H9 (cell line): ENCODE results near the gene PGPEP1. TPM values are rescaled to one million over a fixed set of nuclear protein-coding genes. Genes with fewer than 3 reads are reported as not detected.

ENCODE experiments used
- DNase-seq: peaks from one replicate; pipeline ENCODE4 v3.0.0-alpha.2; 2017
- H2AFZ ChIP-seq: one replicate; pipeline ENCODE4 v1.6.1; 2013; ENCODE audit warnings: mild to moderate bottlenecking, low read length, control low read depth, moderate library complexity
- H2AK5ac ChIP-seq: 2 replicates; pipeline ENCODE4 v1.6.1; 2013; ENCODE audit warnings: low read length, control low read depth, mixed read lengths; ENCODE audit not compliant: insufficient read length
- H2BK120ac ChIP-seq: one replicate; pipeline ENCODE4 v1.6.1; 2013; ENCODE audit warnings: low read depth, mild to moderate bottlenecking, low read length, control low read depth, inconsistent platforms; ENCODE audit not compliant: poor library complexity, severe bottlenecking
- H2BK12ac ChIP-seq: 2 replicates; pipeline ENCODE4 v1.6.1; 2013; ENCODE audit warnings: low read length, control low read depth, mixed read lengths, low read depth; ENCODE audit not compliant: insufficient read length
- H2BK15ac ChIP-seq: 2 replicates; pipeline ENCODE4 v1.6.1; 2013; ENCODE audit warnings: low read depth, low read length, control low read depth
- H2BK20ac ChIP-seq: one replicate; pipeline ENCODE4 v1.6.1; 2013; ENCODE audit warnings: low read depth, mild to moderate bottlenecking, low read length, control low read depth, inconsistent platforms; ENCODE audit not compliant: poor library complexity, severe bottlenecking
- H2BK5ac ChIP-seq: 2 replicates; pipeline ENCODE4 v1.6.1; 2013; ENCODE audit warnings: low read length, control low read depth, mixed read lengths; ENCODE audit not compliant: insufficient read length
- H3K14ac ChIP-seq: 2 replicates; pipeline ENCODE4 v1.6.1; 2013; ENCODE audit warnings: low read length, control low read depth; ENCODE audit not compliant: insufficient read depth
- H3K18ac ChIP-seq: 2 replicates; pipeline ENCODE4 v1.6.1; 2013; ENCODE audit warnings: low read depth, mild to moderate bottlenecking, mixed read lengths, low read length, control low read depth; ENCODE audit not compliant: insufficient read length
- H3K23ac ChIP-seq: 2 replicates; pipeline ENCODE4 v1.6.1; 2013; ENCODE audit warnings: low read length, control low read depth, mixed read lengths, low read depth; ENCODE audit not compliant: insufficient read length
- H3K23me2 ChIP-seq: 2 replicates; pipeline ENCODE4 v1.6.1; 2013; ENCODE audit warnings: low read depth, mild to moderate bottlenecking, mixed read lengths, low read length, control low read depth; ENCODE audit not compliant: insufficient read length, poor library complexity, severe bottlenecking
- H3K27ac ChIP-seq: 2 replicates; pipeline ENCODE4 v1.5.1; 2013; ENCODE audit warnings: low read length, control low read depth, mixed read lengths, low read depth; ENCODE audit not compliant: insufficient read length
- H3K27me3 ChIP-seq: 2 replicates; pipeline ENCODE4 v1.6.1; 2013; ENCODE audit warnings: low read length, control low read depth, inconsistent platforms; ENCODE audit not compliant: insufficient read depth
- H3K4ac ChIP-seq: 2 replicates; pipeline ENCODE4 v1.6.1; 2013; ENCODE audit warnings: low read depth, mild to moderate bottlenecking, control low read depth, inconsistent platforms, low read length, moderate library complexity
- H3K4me1 ChIP-seq: 2 replicates; pipeline ENCODE4 v1.6.1; 2013; ENCODE audit warnings: low read length, control low read depth, inconsistent platforms; ENCODE audit not compliant: insufficient read depth
- H3K4me2 ChIP-seq: 2 replicates; pipeline ENCODE4 v1.6.1; 2013; ENCODE audit warnings: low read length, control low read depth, mixed read lengths; ENCODE audit not compliant: insufficient read length, insufficient read depth
- H3K56ac ChIP-seq: 2 replicates; pipeline ENCODE4 v1.6.1; 2013; ENCODE audit warnings: low read depth, mild to moderate bottlenecking, mixed read lengths, low read length, control low read depth; ENCODE audit not compliant: insufficient read length
- H3K79me1 ChIP-seq: 2 replicates; pipeline ENCODE4 v1.6.1; 2013; ENCODE audit warnings: low read depth, mild to moderate bottlenecking, moderate library complexity, low read length, control low read depth, inconsistent platforms; ENCODE audit not compliant: insufficient read depth, poor library complexity, severe bottlenecking
- H3K79me2 ChIP-seq: 2 replicates; pipeline ENCODE4 v1.6.1; 2013; ENCODE audit warnings: low read length, control low read depth, inconsistent platforms; ENCODE audit not compliant: insufficient read depth
- H3K9ac ChIP-seq: 2 replicates; pipeline ENCODE4 v1.6.1; 2013; ENCODE audit warnings: low read length, control low read depth, mixed read lengths; ENCODE audit not compliant: insufficient read length; ENCODE audit errors: extremely low read depth
- H3K9me3 ChIP-seq: one replicate; pipeline ENCODE4 v1.6.1; 2013; ENCODE audit warnings: low read depth, low read length, inconsistent platforms; ENCODE audit not compliant: control insufficient read depth
- H3T11ph ChIP-seq: one replicate; pipeline ENCODE4 v1.6.1; 2013; ENCODE audit warnings: mild to moderate bottlenecking, low read length, control low read depth, inconsistent platforms
- H4K20me1 ChIP-seq: one replicate; pipeline ENCODE4 v1.6.1; 2013; ENCODE audit not compliant: control insufficient read depth, insufficient read length, insufficient read depth
- H4K5ac ChIP-seq: 2 replicates; pipeline ENCODE4 v1.6.1; 2013; ENCODE audit warnings: low read depth, mild to moderate bottlenecking, mixed read lengths, low read length, control low read depth; ENCODE audit not compliant: insufficient read length
- H4K8ac ChIP-seq: replicated peaks from 2 replicates; pipeline ENCODE4 v1.6.1; 2013; ENCODE audit warnings: low read length, control low read depth, mixed read lengths, low read depth; ENCODE audit not compliant: insufficient read length
- H4K91ac ChIP-seq: 2 replicates; pipeline ENCODE4 v1.6.1; 2013; ENCODE audit warnings: low read depth, mild to moderate bottlenecking, moderate library complexity, mixed read lengths, low read length, control low read depth; ENCODE audit not compliant: insufficient read length
- H3K27ac Mint-ChIP-seq, 3 experiments: 2 replicates in 2 of 3; 3 replicates in 1 of 3; pipeline ENCODE4 v1.8.0; 2020 to 2021; ENCODE audit warnings: mixed read lengths in 3 of 3, mild to moderate bottlenecking in 1 of 3, moderate library complexity in 1 of 3
- H3K27me3 Mint-ChIP-seq: 2 replicates; pipeline ENCODE4 v1.8.0; 2021; ENCODE audit warnings: low read depth, mild to moderate bottlenecking, moderate library complexity, mixed read lengths
- H3K36me3 Mint-ChIP-seq, 3 experiments: 2 replicates in 2 of 3; 3 replicates in 1 of 3; pipeline ENCODE4 v1.8.0; 2020 to 2021; ENCODE audit warnings: low read depth in 3 of 3, mixed read lengths in 3 of 3; ENCODE audit not compliant: insufficient read depth in 1 of 3
- H3K4me1 Mint-ChIP-seq, 2 experiments: 2 replicates each; pipeline ENCODE4 v1.8.0; 2020; ENCODE audit warnings: mixed read lengths in 2 of 2
- H3K4me3 Mint-ChIP-seq, 2 experiments: 2 replicates in 1 of 2; 3 replicates in 1 of 2; pipeline ENCODE4 v1.8.0; 2020 to 2021; ENCODE audit warnings: mild to moderate bottlenecking in 2 of 2, mixed read lengths in 2 of 2, moderate library complexity in 1 of 2
- H3K9me3 Mint-ChIP-seq, 2 experiments: 2 replicates in 1 of 2; 3 replicates in 1 of 2; pipeline ENCODE4 v1.8.0; 2020; ENCODE audit warnings: mild to moderate bottlenecking in 2 of 2, mixed read lengths in 2 of 2, moderate library complexity in 1 of 2
- CTCF ChIP-seq: fragments of 200-600 bp; sonication (generic); conservative IDR thresholded peaks from 3 replicates; pipeline ENCODE4 v1.8.0; 2021; ENCODE audit warnings: antibody characterized with exemption, mild to moderate bottlenecking
- WGBS: extraction: QIAGEN DNeasy Blood & Tissue Kit; methylation state at CpG from one replicate; pipeline ENCODE4 v1.1.7; 2013; ENCODE audit warnings: missing lambda C conversion rate, low lambda C conversion rate, mixed read lengths; ENCODE audit not compliant: insufficient read length; ENCODE audit errors: extremely low coverage; 5-methylcytosine and 5-hydroxymethylcytosine counted together
- total RNA-seq: library from RNA; stranded (reverse); gene quantifications from 2 replicates; pipeline ENCODE4 v1.2.1, GENCODE V29; 2021

PGPEP1 gene
- total RNA-seq, 1 experiment from 2014 or later: 64.8 TPM

GRCh38 chr19:18362934-18363542 is 22.6 kb downstream of the PGPEP1 start:
- no peak overlapping the region for H2BK20ac ChIP-seq
- no peak overlapping the region for H4K91ac ChIP-seq
- no peak overlapping the region for H3K4me3 Mint-ChIP-seq
- H3K27ac ChIP-seq: no peak overlapping the region
- no peak overlapping the region for H2BK120ac ChIP-seq
- H3K79me2 ChIP-seq: no peaks in the 10 kb centered on the region
- no peak overlapping the region; the same call in 1 of the 2 replicates for H3K4ac ChIP-seq
- no peak overlapping the region for H3K4me2 ChIP-seq
- no peak overlapping the region for H3T11ph ChIP-seq
- no peak overlapping the region for H2BK5ac ChIP-seq
- no peak overlapping the region for H4K5ac ChIP-seq
- H4K8ac ChIP-seq: no peak overlapping the region
- no peak overlapping the region for H2AK5ac ChIP-seq
- H3K27me3 ChIP-seq: no peaks in the 10 kb centered on the region
- H3K27ac Mint-ChIP-seq: peak overlapping the region; percentile 31 to 95 (median 92); a peak in 4 of 7 replicates
- H3K4me1 Mint-ChIP-seq: peaks cover 18 to 24% of the 10 kb centered on the region in 2 experiments
- H4K20me1 ChIP-seq: no peaks in the 10 kb centered on the region
- H3K27me3 Mint-ChIP-seq: no peaks in the 10 kb centered on the region
- no peak overlapping the region for H3K23ac ChIP-seq
- H3K79me1 ChIP-seq: no peaks in the 10 kb centered on the region
- H3K18ac ChIP-seq: no peak overlapping the region
- H3K4me1 ChIP-seq: 0 out of 2 replicates have a peak, but pooled peaks cover 2% of the 10 kb centered on the region
- H2BK15ac ChIP-seq: no peak overlapping the region
- no peaks in the 10 kb centered on the region for H3K23me2 ChIP-seq
- DNase-seq: no peak
- no peak overlapping the region for H3K14ac ChIP-seq
- TF ChIP-seq CTCF: no peak
- no peak overlapping the region for H2AFZ ChIP-seq
- H3K9me3 Mint-ChIP-seq: no peaks in the 10 kb centered on the region; a peak in 1 of 5 replicates
- no peaks in the 10 kb centered on the region for H3K9me3 ChIP-seq
- H3K36me3 Mint-ChIP-seq: peaks cover 6 to 75% (median 6%) of the 10 kb centered on the region in 3 experiments; a peak in 6 of 7 replicates
- H2BK12ac ChIP-seq: no peak overlapping the region
- no CpG with 5 or more reads among the region's 17 CpGs for WGBS
- H3K9ac ChIP-seq: no peak overlapping the region
- no peak overlapping the region for H3K56ac ChIP-seq
